Stimulated activated CD8-positive, alpha-beta memory T cell treated with anti-CD3 and anti-CD28 coated beads, Interleukin-12 subunit alpha, Interleukin-12 subunit beta, amount 100 ng/mL, for 24 hours (primary cell): ENCODE data around the gene PALS1.

Source experiments
- DNase-seq: peaks from one replicate; pipeline ENCODE4 v3.0.0-alpha.2; 2020; ENCODE audit errors: extremely low read depth

PALS1 gene

DNA sequence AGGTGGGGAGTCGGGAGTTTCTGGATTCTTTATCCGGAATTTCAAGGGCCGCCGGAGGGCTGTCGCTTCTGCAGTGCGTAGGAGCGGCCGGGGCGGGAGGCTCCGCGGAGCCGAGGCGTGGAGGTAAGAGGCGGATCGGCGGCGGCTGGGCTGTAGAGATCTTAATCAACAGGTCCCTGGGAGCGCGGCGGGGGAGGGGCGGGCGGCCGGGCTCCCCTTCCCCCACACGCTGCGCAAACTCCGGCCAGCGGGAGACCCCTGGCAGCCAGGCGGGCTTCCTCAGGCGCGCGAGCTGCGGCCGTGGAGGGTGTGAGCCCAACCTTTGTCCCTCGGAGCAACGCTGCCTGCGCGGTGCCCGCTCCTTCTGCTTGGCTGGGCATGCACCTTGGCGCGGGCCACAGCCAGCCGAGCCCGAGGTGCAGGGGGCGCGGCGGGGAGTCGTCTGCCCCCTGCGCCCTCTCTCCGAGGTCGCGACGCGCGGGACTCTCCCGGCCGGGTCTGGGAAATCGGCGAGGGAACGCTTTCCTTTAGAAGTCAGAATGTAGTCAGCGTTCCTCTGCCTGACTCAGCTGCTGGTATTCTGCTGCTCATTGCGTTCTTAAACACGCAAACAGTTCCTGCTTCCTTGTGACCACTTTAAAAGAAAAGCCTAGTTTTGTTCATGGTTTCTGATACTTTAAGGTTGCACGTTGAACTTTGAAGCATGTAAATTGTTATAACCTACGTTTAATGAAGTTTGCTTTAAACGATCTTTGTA lies at the start of gene PALS1:
Gene PALS1 (plus strand): TSS at position 25 of the 757 bp plus-strand sequence. CDS start 37,736 bp downstream, outside the sequence.
- DNase-seq: peak; percentile 3

GRCh38 chr14:67191768-67192290 lies 49.4 kb upstream of the PALS1 start:
- no peak for DNase-seq

GRCh38 chr14:67192366-67192765 lies 48.9 kb upstream of the PALS1 start:
- no peak for DNase-seq

DNA sequence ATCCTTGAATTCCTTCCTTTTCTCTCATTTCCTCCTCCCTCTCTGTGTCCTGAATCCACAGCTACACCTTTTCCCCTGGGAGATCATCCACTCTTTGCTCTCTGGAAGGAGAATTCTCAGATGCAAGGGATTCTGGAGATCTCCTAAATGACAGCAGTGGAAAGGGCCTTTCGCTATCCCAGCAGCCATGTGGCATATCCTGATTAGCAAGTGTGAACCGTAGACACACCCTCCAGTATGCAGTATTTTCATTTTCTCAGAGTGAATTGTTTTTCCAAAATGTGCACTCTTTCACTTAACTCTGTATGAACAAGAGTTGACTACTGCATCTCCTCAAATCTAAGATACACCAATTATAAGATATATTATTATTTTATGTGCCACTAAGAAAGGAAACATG lies 46.0 kb upstream of the PALS1 start:
- no peak for DNase-seq

DNA sequence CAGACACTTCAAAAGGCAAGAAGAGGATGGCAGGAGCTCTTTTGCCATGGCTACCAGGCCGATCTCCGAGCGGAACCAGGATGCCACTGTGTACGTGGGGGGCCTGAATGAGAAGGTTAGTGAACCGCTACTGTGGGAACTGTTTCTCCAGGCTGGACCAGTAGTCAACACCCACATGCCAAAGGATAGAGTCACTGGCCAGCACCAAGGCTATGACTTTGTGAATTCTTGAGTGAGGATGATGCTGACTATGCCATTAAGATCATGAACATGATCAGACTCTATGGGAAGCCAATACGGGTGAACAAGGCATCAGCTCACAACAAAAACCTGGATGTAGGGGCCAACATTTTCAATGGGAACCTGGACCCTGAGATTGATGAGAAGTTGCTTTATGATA lies 42.2 kb upstream of the PALS1 start:
- DNase-seq: no peak

- DNase-seq: no peak
Measured at GRCh38 chr14:67207810-67208209, 33.4 kb upstream of the PALS1 start.

DNA sequence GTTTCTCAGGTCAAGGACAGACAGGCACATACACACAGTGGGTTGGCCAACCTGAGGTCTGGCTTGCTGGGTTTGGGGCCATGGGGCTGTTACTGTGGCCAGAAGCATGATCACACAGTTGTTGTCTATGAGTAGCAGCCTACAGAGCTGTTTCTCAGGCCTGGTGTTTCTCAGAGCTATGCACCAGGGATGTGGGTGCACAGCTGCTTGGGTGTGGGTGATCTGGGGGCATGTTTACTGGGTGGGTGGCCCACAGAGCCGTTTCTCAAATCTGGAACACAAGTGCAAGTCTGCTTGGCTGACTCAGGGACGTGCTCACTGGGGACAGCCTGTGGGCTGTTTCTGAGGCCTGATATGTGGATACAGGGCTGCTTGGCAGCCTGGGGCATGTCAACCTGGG lies 23.1 kb upstream of the PALS1 start:
- DNase-seq: no peak

- DNase-seq: no peak
Measured at GRCh38 chr14:67221248-67221981, 19.8 kb upstream of the PALS1 start.

- no peak for DNase-seq
Measured at GRCh38 chr14:67221982-67222328, 19.3 kb upstream of the PALS1 start.

GRCh38 chr14:67225523-67225922 lies 15.7 kb upstream of the PALS1 start:
- no peak for DNase-seq

DNA sequence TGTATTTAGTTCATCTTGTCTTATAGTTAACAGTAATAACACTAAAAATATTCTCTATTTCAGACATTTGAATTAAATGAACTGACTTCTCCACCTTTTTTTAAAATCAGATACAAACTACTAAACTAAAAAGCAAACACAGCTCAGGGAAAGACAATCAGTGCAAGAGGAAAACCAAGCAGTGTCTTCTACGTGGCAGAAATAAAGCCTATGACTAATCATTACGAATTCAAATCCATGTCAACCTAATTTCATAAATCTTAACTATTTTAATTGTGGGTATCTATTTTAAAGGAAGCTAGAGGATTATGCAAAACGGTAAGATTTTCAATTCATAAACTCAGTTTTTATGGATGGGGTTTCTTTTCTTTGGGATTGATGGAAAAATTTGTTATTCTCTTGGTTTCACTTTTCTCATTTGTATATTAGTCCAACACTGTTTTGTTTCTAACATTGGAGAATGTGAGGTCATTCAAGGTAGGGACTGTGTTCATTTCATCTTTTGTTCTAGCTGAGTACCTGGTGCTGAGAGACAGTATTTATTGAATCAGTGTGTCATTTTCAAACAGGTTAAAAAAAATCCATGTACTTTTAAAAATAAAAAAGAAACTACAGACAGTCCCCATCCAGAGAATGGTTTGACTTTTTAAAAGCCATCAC lies 12.8 kb upstream of the PALS1 start:
- no peak for DNase-seq

GRCh38 chr14:67232066-67232465 lies 9.2 kb upstream of the PALS1 start:
- no peak for DNase-seq

- DNase-seq: no peak
Measured at GRCh38 chr14:67232621-67233020, 8.6 kb upstream of the PALS1 start.

DNA sequence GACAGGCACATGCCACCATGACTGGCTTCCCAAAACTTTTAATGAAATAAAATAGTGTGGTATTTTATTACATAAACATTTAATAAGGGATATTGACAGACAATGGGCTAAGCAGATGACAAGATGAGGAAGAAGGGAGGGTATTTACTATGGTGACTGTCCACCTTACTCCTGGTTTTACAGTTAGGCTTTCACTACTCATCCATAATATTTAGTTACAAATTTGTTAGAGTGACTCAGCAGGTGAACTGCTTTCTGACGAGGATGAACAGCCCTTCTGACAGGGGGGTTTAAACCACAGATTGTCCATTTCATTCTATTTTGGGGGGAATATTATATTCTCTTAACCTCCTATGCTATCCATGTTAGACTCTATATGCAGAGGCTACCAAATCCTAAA lies 3.6 kb upstream of the PALS1 start:
- no peak for DNase-seq

GRCh38 chr14:67239582-67239981 lies 1.7 kb upstream of the PALS1 start:
- DNase-seq: no peak

DNA sequence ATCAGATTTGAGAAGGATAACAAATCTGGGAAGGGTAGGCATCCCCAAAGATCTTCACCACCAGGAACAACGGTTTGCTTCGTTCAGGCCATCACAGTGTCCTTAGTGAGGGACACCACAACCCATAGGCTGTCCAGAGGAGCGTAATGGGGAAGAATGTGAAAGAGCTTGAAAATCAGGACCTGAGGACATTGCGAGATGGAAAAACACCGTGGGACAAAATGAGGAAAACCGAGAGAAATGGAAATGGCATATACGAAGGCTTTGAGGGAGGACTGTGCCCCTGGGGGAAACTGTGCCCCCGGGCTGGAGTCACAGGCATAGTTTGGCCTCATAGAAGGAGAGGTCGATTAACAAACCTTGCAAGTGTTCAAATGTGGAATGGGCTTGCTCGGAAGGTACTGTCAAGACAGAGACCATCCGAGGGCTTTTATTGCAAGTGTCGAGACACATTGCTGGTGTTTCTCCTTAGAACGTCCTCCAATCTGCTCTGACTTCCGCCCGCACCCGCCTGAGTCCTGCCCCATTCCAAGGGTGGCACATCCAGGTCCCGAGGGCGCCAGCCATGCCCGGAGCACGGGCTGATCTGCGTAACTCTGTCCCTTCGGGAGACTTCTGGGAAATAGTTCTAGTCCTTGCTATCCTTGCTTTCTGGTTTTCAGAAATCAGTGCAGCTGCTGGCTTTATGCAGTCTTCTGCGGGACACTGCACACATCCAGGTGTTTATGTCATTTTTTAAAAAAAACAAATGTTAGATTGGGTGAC lies 885 bp upstream of the PALS1 start:
- peak; percentile 5 for DNase-seq

- DNase-seq: peak; percentile 77
Measured at GRCh38 chr14:67240978-67241410, 241 bp upstream of the PALS1 start.

DNA sequence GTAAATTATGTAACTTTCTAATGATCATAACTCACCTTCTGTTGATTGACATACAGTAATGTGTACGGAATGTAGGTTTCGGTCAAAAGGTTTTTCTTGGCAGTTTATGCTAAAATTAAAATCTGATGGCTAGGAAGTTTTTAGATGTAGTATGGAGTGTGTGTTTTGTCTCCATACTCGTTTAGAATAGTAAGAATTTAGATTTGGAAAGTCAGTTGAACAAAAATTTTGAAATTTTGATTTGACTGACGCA lies 859 bp downstream of the PALS1 start:
- no peak for DNase-seq

GRCh38 chr14:67245104-67245503 lies 3.9 kb downstream of the PALS1 start:
- DNase-seq: no peak

- DNase-seq: no peak
Measured at GRCh38 chr14:67251573-67252226, 10.5 kb downstream of the PALS1 start.

- DNase-seq: no peak
Measured at GRCh38 chr14:67253076-67253635, 11.9 kb downstream of the PALS1 start.
